Astrocyte (in vitro differentiated cells and primary cell): ENCODE measurements around the gene FNDC3A.

Experiments
- CTCF ChIP-seq: IDR thresholded peaks from 2 replicates; pipeline ENCODE4 v1.5.1; 2011; ENCODE audit warnings: low read depth, mild to moderate bottlenecking, inconsistent platforms, low read length, moderate library complexity; ENCODE audit not compliant: insufficient read depth
- EZH2 ChIP-seq: IDR thresholded peaks from 2 replicates; pipeline ENCODE4 v1.6.1; 2012; ENCODE audit warnings: mild to moderate bottlenecking, low read length, inconsistent platforms; ENCODE audit not compliant: insufficient read depth

DNA sequence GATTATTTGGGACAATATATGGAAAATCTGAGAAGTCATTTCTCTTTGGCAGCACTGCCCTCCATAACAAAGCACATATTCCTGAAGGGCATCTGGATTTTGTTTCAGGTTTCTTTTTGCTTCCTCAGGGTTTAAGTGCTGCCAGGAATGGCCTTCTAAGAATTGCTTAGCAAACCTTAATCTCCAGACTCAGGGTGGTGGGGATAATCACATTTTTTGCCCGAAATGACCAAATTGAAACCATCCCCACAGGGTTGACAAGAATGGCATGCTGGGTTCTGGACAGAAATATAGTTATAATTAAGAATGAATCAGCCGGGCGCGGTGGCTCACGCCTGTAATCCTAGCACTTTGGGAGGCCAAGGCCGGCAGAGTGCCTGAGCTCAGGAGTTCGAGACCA lies 265.6 kb downstream of the FNDC3A start:
- no peak for TF ChIP-seq EZH2
- TF ChIP-seq CTCF: no peak
